HepG2 (cell line): ENCODE data around the gene EZH1. TPM values are rescaled to one million over a fixed set of nuclear protein-coding genes. Genes with fewer than 3 reads are reported as not detected.
A peak's percentile ranks its signal among the peaks of the same experiment; 100 is the strongest.

ENCODE experiments used
- ATAC-seq: fragments of 200-7000 bp; cut with Tn5 transposase; 3 replicates; pipeline ENCODE4 v1.9.1; 2020; ENCODE audit warnings: mild to moderate bottlenecking, moderate library complexity
- BruUV-seq: library from RNA; stranded (reverse); fragments of 400-500 nt; replicated peaks from 2 replicates; lab custom pipeline; 2021; lab: Mats Ljungman, UMichigan
- CTCF ChIA-PET: fragments of 300-600 bp; formaldehyde crosslinking; extraction: SDS; loops from one replicate; lab custom pipeline; 2021; ENCODE audit warnings: low total read pairs, inconsistent platforms, low intra/inter-chr PET ratio; lab: Yijun Ruan, JAX
- POLR2A ChIA-PET: fragments of 350-600 bp; sonication (Branson Sonifier 250); formaldehyde crosslinking; loops from one replicate; lab custom pipeline; 2020; ENCODE audit warnings: antibody characterized with exemption, inconsistent platforms; lab: Yijun Ruan, JAX
- DNase-seq: peaks from one replicate; pipeline ENCODE4 v3.0.0-alpha.2; 2015; ENCODE audit warnings: low spot score
- FAIRE-seq: peaks from 3 replicates; lab custom pipeline; 2011; peaks lifted over from hg19 to GRCh38; lab: Jason Lieb, UNC
- H2AFZ ChIP-seq: one replicate; pipeline ENCODE4 v1.6.1; 2011; ENCODE audit warnings: low read length, inconsistent platforms
- H3K27ac ChIP-seq: fragments of 300-600 bp; 3 replicates; pipeline ENCODE4 v1.8.0; 2011; ENCODE audit warnings: mixed run types, mild to moderate bottlenecking, mixed read lengths, low read length, inconsistent platforms; ENCODE audit not compliant: insufficient read depth; ENCODE audit errors: extremely low read length
- H3K27me3 ChIP-seq, 2 experiments: fragments of 200-600 bp in 1 of 2; 2 replicates in 1 of 2; 3 replicates in 1 of 2; pipeline versions ENCODE4 v1.6.0 to v1.8.0; 2011; ENCODE audit warnings: low read length in 2 of 2, mild to moderate bottlenecking in 2 of 2, moderate library complexity in 2 of 2, inconsistent platforms in 1 of 2; ENCODE audit not compliant: insufficient read depth in 2 of 2, control insufficient read depth in 1 of 2
- H3K36me3 ChIP-seq, 2 experiments: fragments of 200-600 bp in 1 of 2; replicated peaks in 1 of 2; 2 replicates in 1 of 2; 3 replicates in 1 of 2; pipeline versions ENCODE4 v1.5.1 to v1.8.0; 2011; ENCODE audit warnings: low read length in 2 of 2, inconsistent platforms in 1 of 2; ENCODE audit not compliant: insufficient read depth in 2 of 2, control insufficient read depth in 1 of 2
- H3K4me1 ChIP-seq: 2 replicates; pipeline ENCODE4 v1.5.1; 2012; ENCODE audit warnings: low read length, inconsistent platforms; ENCODE audit not compliant: insufficient read depth
- H3K4me2 ChIP-seq: 2 replicates; pipeline ENCODE4 v1.6.0; 2011; ENCODE audit warnings: low read depth, low read length, inconsistent platforms
- H3K4me3 ChIP-seq, 3 experiments: fragments of 200-600 bp in 1 of 3; sonication (generic), shearing (Covaris generic) in 1 of 3; replicated peaks in 1 of 3; 2 replicates each; pipeline ENCODE4 v1.5.1; 2011 to 2016; ENCODE audit warnings: low read length in 3 of 3, inconsistent platforms in 2 of 3, low read depth in 2 of 3, mild to moderate bottlenecking in 2 of 3, control low read depth in 1 of 3, mixed read lengths in 1 of 3; ENCODE audit not compliant: insufficient read depth in 1 of 3
- H3K79me2 ChIP-seq: one replicate; pipeline ENCODE4 v1.6.1; 2011; ENCODE audit warnings: low read length, inconsistent platforms; ENCODE audit not compliant: insufficient read depth
- H3K9ac ChIP-seq: 2 replicates; pipeline ENCODE4 v1.6.0; 2011; ENCODE audit warnings: mild to moderate bottlenecking, low read depth, low read length, inconsistent platforms; ENCODE audit not compliant: insufficient read depth
- H3K9me3 ChIP-seq: 2 replicates; pipeline ENCODE4 v1.5.1; 2012; ENCODE audit warnings: mild to moderate bottlenecking, low read length
- H4K20me1 ChIP-seq: 2 replicates; pipeline ENCODE4 v1.6.0; 2011; ENCODE audit warnings: inconsistent platforms, mild to moderate bottlenecking, low read length, moderate library complexity; ENCODE audit not compliant: insufficient read depth
- BORCS8-MEF2B ChIP-seq: sonication (generic); formaldehyde crosslinking; IDR thresholded peaks from 2 replicates; pipeline ENCODE4 v1.8.0; 2022; ENCODE audit warnings: mild to moderate bottlenecking, missing genetic modification reagents
- DNMT1 ChIP-seq: sonication (generic); formaldehyde crosslinking; IDR thresholded peaks from 2 replicates; pipeline ENCODE4 v1.5.1; 2020; ENCODE audit warnings: mild to moderate bottlenecking, missing genetic modification reagents
- EP300 ChIP-seq, 3 experiments: sonication (generic) in 1 of 3; formaldehyde crosslinking in 1 of 3; IDR thresholded peaks; 2 replicates each; pipeline versions ENCODE4 v1.5.1 to v1.6.1; 2011 to 2020; ENCODE audit warnings: low read depth in 2 of 3, low read length in 2 of 3, borderline replicate concordance in 1 of 3, improper control_type of control experiment in 1 of 3, mild to moderate bottlenecking in 1 of 3, missing genetic modification reagents in 1 of 3, moderate library complexity in 1 of 3
- KDM2A ChIP-seq: sonication (generic); formaldehyde crosslinking; IDR thresholded peaks from 2 replicates; pipeline ENCODE4 v1.4.0; 2020; ENCODE audit warnings: low read depth, missing genetic modification reagents, borderline replicate concordance
- KLF11 ChIP-seq: IDR thresholded peaks from 2 replicates; pipeline ENCODE4 v1.6.1; 2016; ENCODE audit warnings: missing compliant biosample characterization
- MAF1 ChIP-seq: sonication (generic); formaldehyde crosslinking; IDR thresholded peaks from 2 replicates; pipeline ENCODE4 v1.5.0; 2020; ENCODE audit warnings: missing genetic modification reagents, borderline replicate concordance
- MATR3 ChIP-seq: sonication (generic); formaldehyde crosslinking; IDR thresholded peaks from 2 replicates; pipeline ENCODE4 v1.4.0; 2020; ENCODE audit warnings: missing genetic modification reagents
- MAX ChIP-seq: IDR thresholded peaks from 2 replicates; pipeline ENCODE4 v1.6.1; 2012; ENCODE audit warnings: inconsistent platforms
- NFE2L2 ChIP-seq: fragments of 150-350 bp; IDR thresholded peaks from 2 replicates; pipeline ENCODE4 v1.6.1; 2014; ENCODE audit warnings: low read length
- RBM22 ChIP-seq: fragments of 200-400 bp; formaldehyde crosslinking; optimal IDR thresholded peaks from 2 replicates; pipeline ENCODE3; 2017; ENCODE audit warnings: mild to moderate bottlenecking, low read length, moderate library complexity
- ZBTB33 ChIP-seq: sonication (generic); formaldehyde crosslinking; IDR thresholded peaks from 2 replicates; pipeline ENCODE4 v1.4.0; 2020; ENCODE audit warnings: missing genetic modification reagents
- ZHX1 ChIP-seq: sonication (generic); formaldehyde crosslinking; IDR thresholded peaks from 2 replicates; pipeline ENCODE4 v1.8.1; 2022; ENCODE audit warnings: low read depth, mild to moderate bottlenecking, missing genetic modification reagents
- ZNF512B ChIP-seq: sonication (generic); formaldehyde crosslinking; IDR thresholded peaks from 2 replicates; pipeline ENCODE4 v1.5.1; 2020; ENCODE audit warnings: missing genetic modification reagents, mild to moderate bottlenecking, borderline replicate concordance
- ZNF556 ChIP-seq: sonication (generic); formaldehyde crosslinking; IDR thresholded peaks from 2 replicates; pipeline ENCODE4 v1.4.0; 2020; ENCODE audit warnings: mild to moderate bottlenecking, missing genetic modification reagents, borderline replicate concordance
- WGBS: methylation state at CpG from one replicate; pipeline ENCODE4 v1.1.6; 2017; ENCODE audit warnings: low lambda C conversion rate; 5-methylcytosine and 5-hydroxymethylcytosine counted together
- in situ Hi-C: cut with HindIII; loops from 2 replicates; pipeline ENCODE4 v1.10.0; 2017; ENCODE audit warnings: low pct_unique_long_range_greater_than_20kb; ENCODE audit not compliant: extremely low pct_ligation_motif_present
- intact Hi-C: fragments of 100-400 bp; cut with micrococcal nuclease; formaldehyde crosslinking; loops from one replicate; pipeline ENCODE4 v1.10.0; 2022; ENCODE audit not compliant: unreplicated experiment
- polyA plus RNA-seq, 8 experiments: library from polyadenylated mRNA; depleted of rRNA in 3 of 8; stranded (reverse) in 7 of 8; unstranded in 1 of 8; fragments of >200 nt; fragmentation: Illumina TruSeq in 4 of 8; extraction: Trizol in 4 of 8; gene quantifications; 2 replicates each; pipeline versions ENCODE4 v1.2.1 to v1.2.3, GENCODE V29; 2011 to 2016; ENCODE audit warnings: low read depth in 4 of 8, missing spikeins in 1 of 8, mixed read lengths in 1 of 8; ENCODE audit not compliant: insufficient read depth in 1 of 8
- total RNA-seq, 5 experiments: library from RNA; depleted of rRNA; stranded (reverse); fragments of >200 nt; fragmentation: Illumina TruSeq; extraction: Trizol; gene quantifications; 2 replicates each; pipeline ENCODE4 v1.2.3, GENCODE V29; 2016; ENCODE audit warnings: low read depth in 1 of 5

The EZH1 gene
- total and polyA plus RNA-seq, 2 of the 13 experiments (the other 11 are each of a cell fraction or from before 2014, with no cell fraction given), result 11.6 to 24.0 TPM

- no peaks in the 10 kb centered on the region; the same call in 1 of the 2 replicates for H4K20me1 ChIP-seq
- no peak for DNase-seq
- H3K79me2 ChIP-seq, result peaks cover 19% of the 10 kb centered on the region
- FAIRE-seq, result no peak
- peak overlapping the region; percentile 30; the same call in 1 of the 2 replicates for H3K9ac ChIP-seq
- peak overlapping the region; percentile 35 for H3K27ac ChIP-seq
- no peaks in the 10 kb centered on the region for H3K9me3 ChIP-seq
- H3K4me3 ChIP-seq, result 0 out of 6 replicates have a peak overlapping the region, but pooled peaks of 1 of the 3 experiments have one; percentile 88
- H3K4me1 ChIP-seq, result peaks cover 54% of the 10 kb centered on the region
- WGBS, result 94% methylated on average over 77 of the region's 78 CpGs
- no TSS peak for BruUV-seq
- in situ Hi-C loops (no loop called here), intact Hi-C loops (loop anchor here (2.0 kb wide), 2 partner anchors 71 to 101 kb away; partner anchors contain the start of genes RETREG3 and TUBG1)
- no peaks in the 10 kb centered on the region for H3K36me3 ChIP-seq
- POLR2A ChIA-PET, result interaction anchor here (1.2 to 6.3 kb wide), 11 partner anchors 12 to 319 kb away, joined by 3 to 65 read pairs (median 8); partner anchors contain the start of genes PSMC3IP, RETREG3, RPL27 and TUBG1
- no peaks in the 10 kb centered on the region for H3K27me3 ChIP-seq
- peak overlapping the region; percentile 99 for H3K4me2 ChIP-seq
- H2AFZ ChIP-seq, result no peak overlapping the region
- no peak for ATAC-seq
- CTCF ChIA-PET, result interaction anchor here (1.7 kb wide), 1 partner anchor 61 kb away, joined by 6 read pairs; no protein-coding TSS in a partner anchor
- TF ChIP-seq BORCS8-MEF2B (CRISPR knock-in tag), result no peak
- TF ChIP-seq KLF11 (CRISPR knock-in tag), result no peak
- TF ChIP-seq ZBTB33, result peak; percentile 86
- TF ChIP-seq DNMT1 (CRISPR knock-in tag), result peak; percentile 22; the same call in 1 of the 2 replicates
- 0 out of 2 replicates have a peak, but pooled peaks have one; percentile 27 for TF ChIP-seq MATR3 (CRISPR knock-in tag)
- TF ChIP-seq EP300 (IDR thresholded peaks at IDR 0.05; ENCODE audit: low read depth in 2 of 2, low read length in 2 of 2), result no peak
- peak; percentile 22; the same call in 1 of the 2 replicates for TF ChIP-seq EP300 (CRISPR knock-in tag; IDR thresholded peaks at IDR 0.05; ENCODE audit: borderline replicate concordance)
- TF ChIP-seq MAX, result no peak; the same call in 1 of the 2 replicates
- TF ChIP-seq ZHX1 (CRISPR knock-in tag), result peak; percentile 79; the same call in 1 of the 2 replicates
- no peak for TF ChIP-seq ZNF556 (CRISPR knock-in tag)
- TF ChIP-seq ZNF512B (CRISPR knock-in tag), result no peak
- TF ChIP-seq NFE2L2, result no peak
- no peak for TF ChIP-seq MAF1 (CRISPR knock-in tag)
- TF ChIP-seq RBM22, result no peak
- 0 out of 2 replicates have a peak, but pooled peaks have one; percentile 5 for TF ChIP-seq KDM2A (CRISPR knock-in tag)
Measured at GRCh38 chr17:42679492-42680330, 65.1 kb downstream of the EZH1 start.
